ENCODE measurements around the gene ELFN1.

ELFN1 gene

DNA sequence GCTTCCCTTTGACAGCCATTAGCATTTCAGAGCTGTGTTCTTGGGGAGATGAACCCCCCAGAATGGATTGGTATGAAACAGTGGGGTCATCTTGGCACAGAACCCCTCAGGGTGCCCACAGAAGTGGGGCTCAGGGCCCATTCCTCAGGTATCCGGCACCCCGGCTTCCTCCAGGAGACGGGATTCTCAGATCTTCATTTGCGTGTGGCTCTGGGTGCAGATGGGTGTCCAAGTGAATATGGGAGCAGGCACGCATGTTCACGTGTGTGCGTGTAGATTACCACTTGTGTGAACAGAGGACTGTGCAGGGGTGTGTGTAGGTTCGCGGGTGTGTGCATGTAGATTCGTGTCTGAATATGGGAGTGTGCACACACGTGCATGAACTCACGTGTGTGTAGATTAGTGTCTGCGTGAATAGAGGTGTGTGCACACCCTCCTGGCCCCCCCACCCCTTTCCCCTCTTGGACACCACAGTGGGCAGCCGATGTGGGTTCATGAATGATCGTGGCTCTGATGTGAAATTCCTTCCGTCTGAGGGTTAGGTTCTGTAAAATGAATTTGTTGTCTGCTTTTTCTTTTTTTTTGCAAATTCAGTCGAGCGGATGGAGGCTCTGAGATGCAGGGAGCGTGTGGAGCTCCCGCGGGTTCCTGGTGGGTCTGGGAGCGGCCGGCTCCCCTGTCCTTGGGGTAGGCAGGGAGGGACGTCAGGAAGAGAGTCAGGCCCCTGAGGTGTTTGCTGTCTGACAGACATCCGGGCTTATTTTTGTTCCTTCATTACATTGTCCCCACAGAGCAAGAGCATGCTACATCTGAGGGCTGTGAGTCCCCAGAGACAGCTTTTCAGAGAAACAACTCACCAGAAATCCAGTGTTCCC is 7.4 kb downstream of the ELFN1 start:
- DNase-seq = no peak

DNA sequence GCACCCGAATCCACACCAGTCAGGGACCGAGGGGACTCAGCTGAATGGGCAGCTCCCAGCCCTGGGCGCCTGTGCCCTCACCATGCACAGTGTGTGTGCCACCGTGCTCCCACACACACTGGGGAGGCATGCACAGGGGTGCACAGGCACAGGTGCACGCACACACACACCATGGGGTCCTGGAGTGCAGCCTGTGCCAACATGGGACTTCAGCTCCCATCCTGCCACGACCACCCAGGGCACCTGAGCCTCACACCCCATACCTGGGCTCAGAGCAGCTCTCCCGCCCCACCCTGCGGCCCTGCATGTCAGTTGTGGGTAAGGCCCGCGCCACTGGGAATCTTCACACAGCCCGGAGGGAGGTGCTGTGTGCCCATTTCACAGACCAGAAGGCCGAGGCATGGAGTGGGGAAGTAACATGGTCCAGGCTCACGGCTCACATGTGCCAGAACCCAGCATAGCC is 8.0 kb downstream of the ELFN1 start:
- DNase-seq = no peak

DNA sequence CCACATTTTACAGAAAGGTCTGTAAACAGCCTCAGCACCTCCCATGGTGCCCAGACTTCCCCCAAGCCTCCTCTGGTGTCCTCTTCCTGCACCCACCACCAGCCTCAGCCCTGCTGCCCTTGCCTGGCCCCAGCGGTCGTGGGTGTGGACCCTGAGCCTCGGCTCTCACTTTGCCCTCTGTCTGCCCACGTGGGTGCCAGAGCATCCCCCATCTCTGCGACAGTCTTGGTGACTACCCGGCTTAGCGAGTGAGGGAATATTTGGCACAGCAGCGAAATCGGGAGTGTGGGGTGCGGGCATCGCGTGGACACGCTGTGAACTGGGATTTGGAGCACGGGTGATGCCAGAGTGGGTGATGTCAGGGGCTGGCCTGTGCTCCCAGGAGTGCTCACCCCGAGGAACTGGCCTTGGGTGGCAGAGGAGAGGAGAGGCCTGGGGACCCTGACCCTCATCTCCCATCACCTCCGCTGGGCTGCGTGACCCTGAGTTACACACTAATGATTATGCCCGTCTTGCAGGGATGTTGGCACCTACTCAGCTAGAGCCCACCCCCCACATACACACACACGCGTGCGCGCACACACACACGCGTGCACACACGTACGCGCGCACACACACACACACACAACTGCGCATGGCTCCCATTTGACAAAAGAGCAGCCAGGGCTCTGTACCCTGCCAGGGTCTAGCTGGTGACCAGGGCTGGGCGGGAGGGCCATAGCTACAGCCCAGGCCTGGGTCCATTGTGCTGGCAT is 8.7 kb downstream of the ELFN1 start:
- DNase-seq = no peak

DNA sequence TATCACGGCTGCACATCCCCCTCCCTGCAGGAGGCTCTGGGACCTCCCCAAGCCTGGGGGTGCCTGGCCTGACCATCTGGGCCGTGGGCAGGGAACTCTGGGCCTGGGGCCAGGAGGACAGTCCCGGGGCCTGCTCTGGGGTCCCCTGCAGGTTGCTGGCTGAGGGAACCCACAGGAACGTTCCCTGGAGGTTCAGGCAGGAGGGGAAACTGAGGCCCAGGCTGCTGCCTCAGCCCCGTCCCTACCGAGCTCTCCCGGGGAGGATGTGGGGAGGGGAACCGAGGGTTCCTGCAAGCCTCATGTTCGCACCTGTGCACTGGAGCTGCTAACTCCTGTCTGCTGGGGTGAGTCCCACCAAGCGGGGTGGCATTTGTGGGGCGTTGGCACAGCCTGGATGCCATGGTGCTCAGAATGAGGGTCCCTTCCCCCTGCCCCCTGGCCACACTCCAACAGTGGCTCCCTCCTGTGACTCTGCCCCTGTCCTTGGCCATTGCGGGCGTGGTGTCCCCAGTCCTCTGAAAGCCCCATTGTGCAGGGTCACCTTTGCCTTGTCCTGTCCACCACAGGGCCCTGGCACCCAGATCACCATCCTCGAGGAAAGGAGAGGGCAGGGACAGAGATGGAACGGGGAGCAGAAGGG is 9.4 kb downstream of the ELFN1 start:
- DNase-seq = no peak

DNA sequence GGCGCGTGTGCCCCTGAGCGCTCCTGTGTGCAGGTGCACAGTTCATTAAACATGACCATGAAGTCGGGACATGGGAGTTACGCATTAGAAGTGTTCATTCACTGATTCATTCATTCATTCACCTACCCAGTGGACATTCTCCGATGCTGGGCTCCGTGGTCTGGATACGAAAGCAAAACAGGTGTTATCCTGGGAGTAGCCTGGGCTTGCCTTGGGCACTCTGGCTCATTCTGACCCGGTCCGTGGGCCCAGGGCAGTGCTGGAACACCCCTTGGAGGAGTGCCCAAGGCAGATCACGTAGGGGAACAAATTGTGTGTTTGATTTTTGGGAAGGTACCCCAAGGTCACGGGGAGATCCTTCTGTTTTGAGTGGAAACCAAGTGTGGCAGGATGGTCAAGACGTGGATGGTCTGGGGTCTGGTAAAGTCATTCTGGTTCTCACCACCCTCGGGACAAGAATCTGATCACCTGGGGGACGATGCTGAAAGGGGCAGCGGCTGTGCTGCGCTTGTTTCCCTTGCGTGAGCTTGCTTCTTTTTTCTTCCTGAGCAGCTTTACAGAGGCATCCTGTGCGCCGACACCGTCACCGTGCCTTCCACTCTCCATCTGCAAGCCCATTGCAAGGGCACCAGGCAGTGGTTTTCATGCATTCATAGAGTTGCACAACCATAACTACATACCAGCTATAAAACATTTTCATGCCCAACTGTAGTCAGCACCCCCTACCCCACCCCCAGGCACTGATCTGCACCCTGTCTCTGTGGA is 10.1 kb downstream of the ELFN1 start:
- no peak for DNase-seq

DNA sequence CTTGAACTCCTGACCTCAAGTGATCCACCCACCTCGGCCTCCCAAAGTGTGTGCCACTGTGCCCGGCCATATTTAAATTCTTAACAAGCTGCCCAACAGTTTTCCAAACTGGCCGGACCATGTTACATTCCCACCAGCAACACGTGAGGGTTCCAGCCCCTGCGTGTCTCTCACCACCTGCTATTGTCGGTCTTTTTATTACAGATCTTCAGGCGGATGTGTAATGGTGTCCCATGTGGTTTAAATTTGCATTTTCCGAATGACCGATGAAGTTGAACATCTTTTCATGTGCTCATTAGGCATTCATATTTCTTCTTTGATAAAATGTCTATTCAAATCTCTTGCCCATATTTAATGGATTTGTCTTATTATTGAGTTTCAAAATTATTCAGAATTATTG is 11.5 kb downstream of the ELFN1 start:
- DNase-seq = no peak

DNA sequence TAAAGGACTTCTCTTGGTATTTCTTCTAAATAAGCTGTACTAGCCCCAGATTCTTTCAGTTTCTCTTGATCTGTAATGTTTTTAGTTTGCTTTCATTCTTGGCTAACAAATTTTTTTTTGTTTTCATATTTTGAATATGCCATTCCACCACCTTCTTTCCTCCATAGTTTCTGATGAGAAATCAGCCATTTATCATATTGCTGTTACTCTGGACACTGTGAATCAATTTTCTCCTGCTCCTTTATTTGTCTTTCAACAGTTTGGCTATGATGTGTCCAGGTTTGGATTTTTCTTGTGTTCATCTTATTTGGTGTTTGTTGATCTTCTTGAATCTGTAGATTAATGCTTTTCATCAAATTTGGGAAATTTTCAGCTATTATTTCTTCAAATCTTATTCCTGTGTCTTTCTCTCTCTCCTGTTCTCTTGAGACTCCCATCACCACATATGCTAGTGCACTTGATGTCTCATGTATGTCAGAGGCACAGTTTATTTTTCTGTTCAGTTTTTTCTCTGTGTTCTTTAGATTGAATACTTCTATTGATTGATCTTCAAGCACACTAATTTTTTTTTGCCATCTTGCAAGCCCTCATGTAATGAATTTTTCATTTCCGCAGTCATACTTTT is 15.0 kb downstream of the ELFN1 start:
- DNase-seq = no peak

DNA sequence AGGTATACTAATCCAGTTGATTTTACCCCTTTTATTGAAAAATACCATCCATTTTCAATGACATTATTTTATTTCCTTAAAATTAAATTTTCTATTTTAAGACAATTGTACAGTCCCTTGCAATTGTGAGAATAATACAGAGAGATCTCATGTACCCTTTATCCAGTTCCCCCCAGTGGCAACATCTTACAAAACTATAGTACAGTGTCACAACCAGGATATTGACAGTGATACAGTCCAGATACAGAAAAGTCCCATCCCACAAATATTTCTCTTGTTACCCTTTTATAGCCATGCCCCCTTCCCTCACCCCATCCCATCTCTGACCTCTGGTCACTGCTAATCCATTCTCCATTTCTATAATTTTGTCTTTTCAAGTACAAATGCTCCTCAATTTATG is 18.5 kb downstream of the ELFN1 start:
- DNase-seq = no peak

DNA sequence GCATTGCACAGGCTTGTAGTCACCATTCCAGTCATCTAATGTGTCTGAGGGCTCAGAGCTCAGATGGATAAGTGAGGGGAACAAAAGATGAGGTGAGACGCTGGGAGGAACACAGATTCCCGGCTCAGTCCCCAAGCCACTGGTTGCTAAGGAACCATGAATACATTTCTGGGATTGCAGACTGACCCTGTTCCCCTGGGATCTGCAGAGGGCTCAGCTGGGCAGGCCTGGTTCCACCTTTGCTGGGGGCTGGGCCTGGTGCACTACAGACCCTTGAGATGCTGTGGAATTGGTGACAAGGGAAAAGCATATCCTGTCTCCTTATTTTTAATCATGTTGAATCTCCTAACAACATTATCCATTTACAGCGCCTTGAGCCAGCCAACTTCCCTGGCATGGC is 19.2 kb downstream of the ELFN1 start:
- DNase-seq = no peak

DNA sequence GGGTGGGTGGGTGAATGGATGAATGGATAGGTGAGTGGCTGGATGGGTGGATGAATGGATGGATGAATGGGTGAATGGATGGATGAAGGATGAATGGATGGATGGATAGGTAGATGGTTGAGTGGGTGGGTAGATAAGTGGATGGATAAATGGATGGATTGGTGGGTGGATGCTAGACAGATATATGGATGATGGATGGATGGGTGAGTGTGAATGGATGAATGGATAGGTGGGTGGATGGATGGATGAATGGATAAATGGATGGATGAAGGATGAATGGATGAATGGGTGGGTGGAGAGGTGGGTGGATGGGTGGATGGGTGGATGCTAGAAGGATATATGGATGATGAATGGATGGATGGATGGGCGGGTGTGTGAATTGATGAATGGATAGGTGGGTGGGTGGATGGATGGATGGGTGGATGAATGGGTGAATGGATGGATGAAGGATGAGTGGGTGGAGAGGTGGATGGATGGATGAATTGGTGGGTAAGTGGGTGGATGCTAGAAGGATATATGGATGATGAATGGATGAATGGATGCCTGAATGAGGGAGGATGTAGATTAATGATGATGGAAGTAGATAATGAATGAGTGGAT is 20.4 kb downstream of the ELFN1 start:
- no peak for DNase-seq

DNA sequence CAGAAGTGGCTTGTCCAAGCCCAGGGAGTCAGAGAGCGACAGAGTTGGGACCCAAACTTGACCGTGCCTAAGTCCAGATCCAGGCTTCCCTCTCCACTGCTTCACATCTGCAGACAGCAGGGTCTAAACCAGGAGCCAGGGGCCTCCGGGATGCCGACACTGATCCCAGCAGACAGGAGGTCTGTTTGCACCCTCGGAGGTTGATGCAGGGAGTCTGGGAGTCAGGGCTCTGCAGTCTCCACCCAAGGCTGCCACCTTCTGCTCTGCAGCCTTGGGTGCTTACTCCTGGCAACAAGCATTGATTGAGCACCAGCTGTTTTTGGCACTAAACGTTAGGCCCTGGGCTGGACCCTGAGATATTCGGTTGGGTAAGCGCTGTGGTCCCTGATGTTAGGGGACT is 21.0 kb downstream of the ELFN1 start:
- no peak for DNase-seq

DNA sequence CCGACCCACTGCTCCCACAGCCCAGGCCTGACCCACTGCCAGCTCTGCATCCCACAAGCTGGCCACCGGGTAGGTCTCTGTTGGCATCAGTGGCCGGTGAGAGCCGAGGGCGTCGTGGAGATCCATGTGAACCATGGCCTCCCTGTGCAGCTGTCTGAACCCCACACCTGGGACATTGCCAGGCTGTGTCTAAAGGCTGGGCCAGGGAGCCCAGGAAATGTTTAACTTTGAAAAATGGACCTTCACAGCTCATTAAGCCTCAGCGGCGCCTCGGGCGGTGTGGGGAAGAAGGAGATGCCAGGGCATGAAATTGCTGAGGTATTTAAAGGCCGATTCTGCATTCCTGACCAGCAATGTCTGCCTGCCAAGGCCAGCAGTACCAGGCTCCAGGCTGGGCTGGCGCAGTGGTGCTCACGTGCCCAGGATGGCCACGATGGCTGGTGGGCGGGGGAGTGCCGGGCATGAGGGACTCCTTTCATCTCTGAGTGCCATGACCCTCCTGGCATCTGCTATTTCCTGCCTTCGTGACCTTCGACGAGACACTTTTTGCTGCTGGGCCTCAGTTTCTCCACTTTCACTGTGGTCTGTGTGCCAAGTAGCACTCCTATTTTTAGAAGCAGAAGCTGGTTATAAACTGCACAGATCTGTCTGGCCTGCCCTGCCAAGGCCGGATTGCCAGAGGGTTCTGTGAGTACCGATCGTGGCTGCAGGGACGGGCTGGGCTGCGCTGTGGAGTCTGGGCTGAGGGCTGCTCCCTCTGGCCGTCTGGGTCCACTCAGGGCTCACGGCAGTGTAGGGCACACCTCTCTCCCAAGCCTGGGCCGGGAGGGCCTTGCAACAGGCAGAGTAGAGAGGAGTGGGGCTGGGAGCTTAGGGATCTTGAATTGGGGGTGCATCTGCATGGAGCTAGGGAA is 21.8 kb downstream of the ELFN1 start:
- no peak for DNase-seq

DNA sequence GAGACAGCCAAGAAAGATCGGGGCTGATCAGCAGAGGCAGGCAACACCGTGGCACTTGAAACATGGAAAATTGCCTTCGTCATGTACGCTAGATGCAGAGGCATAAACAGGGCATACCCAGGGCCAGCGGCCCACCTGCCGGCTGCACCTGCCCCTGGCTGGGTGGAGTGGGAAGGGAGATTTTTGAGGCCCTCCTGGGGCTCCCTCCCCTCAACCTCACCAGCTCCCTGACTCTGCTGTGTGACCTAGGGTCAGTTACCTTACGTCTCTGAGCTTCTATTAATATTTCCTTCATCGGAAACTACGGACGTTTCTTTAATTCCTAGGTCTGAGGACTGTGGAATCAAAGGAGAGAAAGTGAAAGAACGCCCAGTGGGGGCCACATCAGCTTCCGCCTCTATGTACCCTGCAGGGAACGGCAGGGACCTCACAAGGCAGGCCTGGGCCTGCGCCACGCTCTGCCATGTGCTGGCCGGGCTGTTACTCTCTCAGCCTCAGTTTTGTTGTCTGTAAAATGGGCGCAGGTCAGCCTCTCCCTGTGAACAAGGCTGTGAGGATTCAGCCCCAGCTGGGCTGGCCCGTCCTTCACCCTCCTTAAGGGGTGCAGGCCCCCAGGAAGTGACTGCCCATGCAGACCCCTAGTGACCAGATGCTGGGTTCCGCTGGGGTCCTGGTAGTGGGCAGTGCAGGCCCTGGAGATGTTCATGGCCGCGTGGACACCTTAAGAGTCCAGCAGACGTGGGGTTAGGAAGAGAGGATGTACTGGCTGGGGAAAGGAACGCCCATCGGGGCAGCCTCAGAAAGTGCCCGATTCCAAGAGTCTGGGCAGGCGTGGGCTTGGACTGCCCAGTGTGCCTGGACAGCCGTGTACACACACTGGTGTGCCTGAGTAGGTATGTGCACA is 22.7 kb downstream of the ELFN1 start:
- DNase-seq = no peak

DNA sequence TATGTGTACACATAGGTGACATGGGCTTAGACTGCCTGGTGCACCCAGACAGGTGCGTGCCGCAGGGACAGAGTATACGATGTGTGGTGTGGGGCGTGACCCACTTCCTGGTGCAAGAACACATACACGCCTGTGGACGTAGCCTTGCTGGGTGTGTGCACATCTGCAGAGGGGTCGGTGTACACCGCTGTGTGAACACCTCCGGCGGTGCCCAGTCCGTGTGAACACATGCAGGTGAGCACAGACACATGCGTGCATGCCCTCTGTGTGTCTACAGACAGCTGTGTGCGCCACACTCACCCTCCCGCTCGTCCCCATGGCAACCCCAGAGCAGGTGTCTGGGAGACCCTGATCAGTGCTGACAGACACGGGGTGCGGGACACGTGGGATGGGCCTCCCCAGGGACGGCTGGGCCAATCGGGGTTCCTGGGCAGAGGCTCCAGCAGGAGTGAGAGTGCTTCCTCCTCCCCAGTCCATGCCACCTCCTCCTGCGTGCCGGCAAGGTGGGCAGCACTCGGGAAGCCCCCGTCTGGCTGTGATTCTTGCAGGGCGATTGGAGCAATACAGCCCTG is 23.4 kb downstream of the ELFN1 start:
- no peak for DNase-seq

DNA sequence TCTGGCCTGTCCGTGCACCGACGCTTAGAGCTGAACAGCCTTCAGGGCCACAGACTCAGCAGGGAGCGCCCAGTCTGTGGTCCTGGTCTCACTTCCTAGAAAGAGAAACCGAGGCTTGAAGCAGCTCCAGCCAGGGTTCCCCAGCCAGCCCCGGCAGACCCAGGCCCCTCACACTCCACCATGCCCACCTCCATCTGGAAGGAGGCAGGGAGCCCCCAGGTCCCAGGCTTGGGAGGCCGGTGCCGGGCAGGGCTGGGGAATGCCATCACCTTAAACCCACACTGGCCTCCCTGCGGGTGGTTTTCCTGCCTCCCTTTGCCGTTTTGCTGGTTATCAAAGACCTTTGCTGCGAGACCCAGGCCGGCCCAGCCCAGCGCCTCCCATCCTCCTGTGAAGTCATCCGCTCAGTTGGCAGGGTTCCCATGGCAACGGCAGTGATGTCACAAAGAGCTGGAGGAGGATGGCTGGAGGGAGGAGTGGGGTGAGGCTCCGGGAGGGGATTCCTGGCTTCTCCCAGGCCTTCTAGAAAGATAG is 24.0 kb downstream of the ELFN1 start:
- DNase-seq = no peak

DNA sequence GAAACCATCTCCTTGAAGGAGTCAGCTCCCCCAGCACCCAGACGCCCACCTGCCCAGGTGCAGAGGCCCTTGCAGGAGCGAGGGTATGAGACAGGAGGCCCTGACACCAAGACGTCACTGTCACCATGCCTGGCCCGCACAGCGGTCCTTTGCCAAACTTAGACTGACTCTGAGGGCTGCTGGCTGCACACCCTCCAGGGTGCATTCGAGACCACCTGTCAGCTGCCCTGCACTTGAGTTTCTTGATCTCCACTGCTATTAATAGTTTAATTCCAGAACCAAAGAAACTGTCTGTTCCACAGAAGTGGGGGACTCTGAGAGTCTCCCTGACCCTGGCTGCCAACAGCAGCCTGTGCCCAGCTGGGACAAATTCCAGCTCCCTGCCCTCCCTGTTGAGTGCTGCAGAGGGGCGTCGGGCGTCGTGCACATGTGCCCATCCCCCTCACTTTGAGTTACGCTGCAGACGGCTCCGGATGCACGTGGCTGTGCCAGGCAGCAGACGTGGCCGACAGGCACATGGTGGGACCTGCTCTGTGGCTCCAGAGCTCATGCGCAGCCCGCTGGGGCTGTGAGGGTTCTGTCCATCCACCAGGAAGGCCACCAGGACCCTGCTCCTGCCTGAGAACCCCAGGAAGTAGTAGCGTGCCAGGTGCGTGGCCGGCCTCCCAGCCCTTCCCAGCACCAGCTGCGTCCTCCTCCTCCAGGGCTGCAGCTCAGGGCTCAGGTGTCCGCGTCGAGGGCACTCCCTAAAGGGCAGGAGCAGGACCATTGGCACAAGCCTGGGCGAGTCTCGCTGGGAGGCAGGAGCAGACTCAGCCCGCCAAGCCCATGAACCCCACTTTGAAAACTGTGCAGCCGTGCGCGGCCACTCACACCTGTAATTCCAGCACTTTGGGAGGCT is 24.8 kb downstream of the ELFN1 start:
- no peak for DNase-seq

DNA sequence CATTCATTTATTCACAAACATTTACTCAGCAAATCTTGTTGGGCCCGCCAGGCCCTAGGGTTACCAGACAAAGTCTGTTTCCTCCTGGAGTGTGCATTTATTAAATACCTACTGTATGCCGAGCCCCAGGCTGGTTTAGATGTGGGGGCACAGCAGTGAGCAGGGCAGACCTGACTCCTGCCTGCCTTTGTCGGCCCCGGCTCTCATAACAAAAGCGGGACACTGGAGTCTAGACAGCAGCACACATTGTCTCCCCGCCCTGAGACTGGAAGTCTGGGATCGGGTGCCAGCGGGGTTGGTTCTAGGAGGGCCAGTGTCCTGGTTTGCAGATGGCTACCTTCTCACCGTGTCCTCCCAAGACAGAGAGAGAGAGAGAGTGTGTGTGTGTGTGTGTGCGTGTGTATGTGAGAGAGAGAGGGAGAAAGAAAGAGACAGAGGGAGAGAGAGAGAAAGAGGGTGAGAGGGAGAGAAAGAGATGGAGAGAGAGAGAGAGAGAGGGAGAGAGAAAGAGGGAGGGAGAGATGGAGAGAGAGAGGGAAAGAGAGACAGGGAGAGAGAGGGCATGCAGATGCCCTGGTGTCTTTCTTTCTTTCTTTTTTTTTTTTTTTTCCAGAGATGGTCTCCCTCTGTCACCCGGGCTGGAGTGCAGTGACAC is 25.9 kb downstream of the ELFN1 start:
- no peak for DNase-seq
